GM21786 (cell line): ENCODE measurements around the gene RNF130.

Source experiments
- ATAC-seq: cut with Tn5 transposase; IDR thresholded peaks from one replicate; pipeline ENCODE4 v1.9.1; 2021; ENCODE audit not compliant: unreplicated experiment

The RNF130 gene

GRCh38 chr5:179920175-179920574 lies 151.4 kb downstream of the RNF130 start:
- no peak for ATAC-seq

- no peak for ATAC-seq
Observed at GRCh38 chr5:179919487-179920060, 152.0 kb downstream of the RNF130 start.

DNA sequence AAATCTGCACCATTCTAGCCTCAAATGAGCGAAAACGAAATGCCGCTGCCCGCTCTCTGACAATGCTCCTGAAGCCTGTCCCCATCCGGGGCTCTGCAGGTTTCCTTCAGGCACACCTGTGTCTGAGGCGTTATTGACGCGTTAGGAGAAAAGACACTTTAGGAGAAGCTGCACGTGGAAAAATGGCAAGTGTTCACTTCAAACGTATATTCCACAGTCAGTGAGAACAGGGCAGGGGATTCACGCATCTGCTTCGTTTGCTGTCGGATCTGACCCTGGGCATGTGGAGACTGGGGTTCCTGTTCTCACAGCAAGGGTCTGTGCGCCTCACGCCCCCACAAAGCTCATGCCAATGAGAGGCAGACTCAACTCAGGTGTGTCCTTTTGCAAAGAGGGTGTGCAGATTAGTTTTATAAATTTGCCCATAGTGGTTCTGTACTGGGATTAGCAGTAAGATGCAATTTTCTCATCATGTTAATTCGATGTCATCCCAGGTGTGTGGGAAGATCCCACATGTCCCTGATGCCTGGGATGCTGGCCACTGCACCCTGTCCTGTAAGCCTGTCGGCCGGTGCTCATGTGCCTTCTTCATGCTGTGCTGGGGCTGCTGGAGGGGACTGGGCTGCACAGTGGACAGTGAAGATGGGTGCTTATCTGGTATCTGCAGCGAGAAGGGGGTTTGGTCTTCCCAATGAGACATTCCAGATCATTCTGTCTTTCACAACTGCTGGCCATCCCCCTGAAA lies 152.6 kb downstream of the RNF130 start:
- ATAC-seq, result no peak

- no peak for ATAC-seq
Observed at GRCh38 chr5:179916523-179916922, 155.0 kb downstream of the RNF130 start.

- no peak for ATAC-seq
Observed at GRCh38 chr5:179915406-179915935, 156.1 kb downstream of the RNF130 start.

GRCh38 chr5:179914032-179914755 lies 157.4 kb downstream of the RNF130 start:
- no peak for ATAC-seq

DNA sequence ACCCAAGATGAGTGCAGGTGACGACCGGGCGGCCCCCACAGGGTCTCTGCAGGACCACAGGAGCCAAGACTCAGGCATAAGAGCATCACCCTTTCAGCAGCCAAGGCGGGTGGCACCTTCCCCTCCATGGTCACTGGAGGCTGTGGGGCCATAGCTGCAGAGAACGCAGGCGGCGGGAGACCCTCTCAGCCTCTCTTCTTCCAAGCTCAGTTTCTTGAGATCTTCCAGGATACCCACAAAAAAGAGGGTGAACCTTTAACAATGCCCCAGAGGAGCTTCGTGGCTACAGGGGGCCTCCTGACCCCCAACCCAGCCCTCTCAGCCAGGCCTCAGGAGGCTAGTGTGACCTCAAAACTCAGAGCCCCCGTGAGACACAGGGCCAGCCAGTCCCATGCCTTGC lies 158.1 kb downstream of the RNF130 start:
- no peak for ATAC-seq

DNA sequence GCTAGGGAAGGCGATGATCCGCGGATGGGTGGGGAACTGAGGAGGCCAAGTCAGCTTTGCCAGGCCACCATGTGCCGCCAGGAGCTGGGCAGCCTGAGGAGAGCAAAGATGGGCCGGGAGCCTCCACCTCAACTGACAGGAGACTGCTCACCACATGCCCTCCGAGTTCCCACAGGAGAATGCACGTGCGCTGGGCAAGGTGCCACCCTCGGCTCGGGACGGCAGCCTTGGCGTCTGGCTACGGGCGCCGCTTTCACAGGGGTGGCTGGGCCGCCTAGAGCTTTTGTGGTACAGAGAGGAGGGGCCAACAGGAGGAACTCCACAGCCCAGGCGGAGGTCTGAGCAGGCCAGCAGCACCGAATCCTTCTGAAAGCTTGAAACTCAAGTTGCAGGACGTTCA lies 158.6 kb downstream of the RNF130 start:
- ATAC-seq, result no peak

GRCh38 chr5:179912386-179912785 lies 159.2 kb downstream of the RNF130 start:
- ATAC-seq, result no peak

- no peak for ATAC-seq
Observed at GRCh38 chr5:179909224-179909623, 162.3 kb downstream of the RNF130 start.

DNA sequence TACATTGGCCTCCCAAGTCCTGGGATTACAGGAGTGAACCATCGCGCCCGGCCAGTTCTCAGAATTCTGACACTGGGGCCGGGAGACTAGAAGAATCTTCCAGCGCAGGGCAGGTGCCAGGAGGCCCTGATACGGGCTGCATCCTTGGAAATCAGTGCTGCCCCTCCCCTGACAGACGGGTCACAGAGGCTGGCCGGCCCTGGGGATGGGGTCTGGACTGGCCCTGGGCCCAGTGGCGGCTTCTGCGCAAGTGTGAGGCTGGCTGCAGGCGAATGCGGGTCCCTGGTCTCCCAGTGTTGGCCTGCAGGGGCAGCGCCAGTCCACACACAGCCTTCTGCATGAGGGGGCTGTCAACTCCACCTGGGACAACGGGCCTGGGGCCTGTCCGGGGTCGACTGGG lies 163.0 kb downstream of the RNF130 start:
- ATAC-seq, result no peak

- peak; percentile 92 for ATAC-seq
Observed at GRCh38 chr5:179907556-179908324, 163.8 kb downstream of the RNF130 start, which contains the start of gene TBC1D9B. Gene TBC1D9B, minus strand, starts transcription at chr5:179907897. Its CDS starts 76 bp downstream, at chr5:179907821.

- peak; percentile 35 for ATAC-seq
Observed at GRCh38 chr5:179906795-179907555, 164.6 kb downstream of the RNF130 start.

- ATAC-seq, result no peak
Observed at GRCh38 chr5:179906294-179906794, 165.2 kb downstream of the RNF130 start.

DNA sequence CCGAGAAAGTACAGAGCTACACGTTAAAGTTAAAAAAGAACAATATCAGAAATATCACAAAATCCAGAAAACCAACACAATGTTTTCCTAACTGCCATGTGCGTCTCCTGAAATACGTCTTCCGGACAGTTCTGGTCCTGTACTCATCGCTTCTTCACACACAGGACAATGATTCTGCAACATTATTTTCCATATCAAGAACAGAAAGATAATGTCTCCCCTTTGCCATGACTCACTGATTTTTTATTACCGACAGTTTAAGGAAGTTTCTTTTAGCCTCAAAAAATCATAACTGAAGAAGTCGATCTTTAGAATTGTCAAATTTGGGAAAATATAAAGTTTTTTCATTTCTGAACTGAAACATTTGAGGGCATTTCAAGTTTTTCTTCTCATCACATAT lies 166.4 kb downstream of the RNF130 start:
- ATAC-seq, result no peak
